GM21619 (cell line): ENCODE results near the gene NCOA5.

Experiments used
- ATAC-seq: cut with Tn5 transposase; IDR thresholded peaks from one replicate; pipeline ENCODE4 v1.9.1; 2021; ENCODE audit not compliant: unreplicated experiment

Gene NCOA5

GRCh38 chr20:46063151-46063550 is 26.6 kb downstream of the NCOA5 start:
- no peak for ATAC-seq

GRCh38 chr20:46062621-46063020 is 27.1 kb downstream of the NCOA5 start:
- no peak for ATAC-seq

GRCh38 chr20:46062151-46062550 is 27.6 kb downstream of the NCOA5 start:
- ATAC-seq, result no peak

- no peak for ATAC-seq
Measured at GRCh38 chr20:46060975-46061374, 28.8 kb downstream of the NCOA5 start.

GRCh38 chr20:46060301-46060881 is 29.4 kb downstream of the NCOA5 start:
- no peak for ATAC-seq

- no peak for ATAC-seq
Measured at GRCh38 chr20:46058599-46059281, 31.0 kb downstream of the NCOA5 start.

- no peak for ATAC-seq
Measured at GRCh38 chr20:46057856-46058598, 31.7 kb downstream of the NCOA5 start.

GRCh38 chr20:46056970-46057855 is 32.5 kb downstream of the NCOA5 start:
- ATAC-seq, result no peak

- no peak for ATAC-seq
Measured at GRCh38 chr20:46056027-46056833, 33.5 kb downstream of the NCOA5 start.

GRCh38 chr20:46055269-46055668 is 34.5 kb downstream of the NCOA5 start:
- ATAC-seq, result no peak

GRCh38 chr20:46054606-46055005 is 35.2 kb downstream of the NCOA5 start:
- ATAC-seq, result no peak

- no peak for ATAC-seq
Measured at GRCh38 chr20:46053416-46053815, 36.3 kb downstream of the NCOA5 start.

- no peak for ATAC-seq
Measured at GRCh38 chr20:46051556-46052308, 38.0 kb downstream of the NCOA5 start.

GRCh38 chr20:46050885-46051284 is 38.9 kb downstream of the NCOA5 start:
- no peak for ATAC-seq

- ATAC-seq, result no peak
Measured at GRCh38 chr20:46050444-46050843, 39.3 kb downstream of the NCOA5 start.

- ATAC-seq, result no peak
Measured at GRCh38 chr20:46049815-46050214, 39.9 kb downstream of the NCOA5 start.

- ATAC-seq, result no peak
Measured at GRCh38 chr20:46049190-46049589, 40.6 kb downstream of the NCOA5 start.

GRCh38 chr20:46047821-46048220 is 41.9 kb downstream of the NCOA5 start:
- ATAC-seq, result no peak

GRCh38 chr20:46046588-46047310 is 43.0 kb downstream of the NCOA5 start:
- ATAC-seq, result no peak
